Muscle layer of duodenum (tissue), 2 donors: ENCODE measurements around the gene OR10G2.
"Not testable (repeated sequence)": the region's sequence is repeated elsewhere in the genome, so short reads cannot be mapped to it uniquely, and the experiment has no call there.

Experiments
- H3K27ac ChIP-seq: one replicate; pipeline ENCODE4 v1.7.0; 2013; ENCODE audit warnings: mild to moderate bottlenecking, low read length
- H3K27me3 ChIP-seq: one replicate; pipeline ENCODE4 v1.7.0; 2013; ENCODE audit warnings: low read depth, mild to moderate bottlenecking, control low read depth, low read length
- H3K36me3 ChIP-seq, 2 donors: one replicate each; pipeline ENCODE4 v1.7.0; 2013; ENCODE audit warnings: low read length in 2 of 2, control low read depth in 1 of 2, mild to moderate bottlenecking in 1 of 2; ENCODE audit not compliant: insufficient read depth in 2 of 2, control insufficient read depth in 1 of 2
- H3K4me1 ChIP-seq, 2 donors: one replicate each; pipeline ENCODE4 v1.7.0; 2013; ENCODE audit warnings: low read length in 2 of 2, mild to moderate bottlenecking in 2 of 2, control low read depth in 1 of 2, moderate library complexity in 1 of 2; ENCODE audit not compliant: insufficient read depth in 2 of 2, control insufficient read depth in 1 of 2
- H3K4me3 ChIP-seq, 2 donors: one replicate each; pipeline ENCODE4 v1.7.0; 2013; ENCODE audit warnings: low read length in 2 of 2, low read depth in 1 of 2, mild to moderate bottlenecking in 1 of 2
- H3K9me3 ChIP-seq, 2 donors: one replicate each; pipeline ENCODE4 v1.7.0; 2013; ENCODE audit warnings: low read length in 2 of 2, control low read depth in 1 of 2, mild to moderate bottlenecking in 1 of 2; ENCODE audit not compliant: control insufficient read depth in 1 of 2
- donor health status: healthy.

Gene OR10G2

DNA sequence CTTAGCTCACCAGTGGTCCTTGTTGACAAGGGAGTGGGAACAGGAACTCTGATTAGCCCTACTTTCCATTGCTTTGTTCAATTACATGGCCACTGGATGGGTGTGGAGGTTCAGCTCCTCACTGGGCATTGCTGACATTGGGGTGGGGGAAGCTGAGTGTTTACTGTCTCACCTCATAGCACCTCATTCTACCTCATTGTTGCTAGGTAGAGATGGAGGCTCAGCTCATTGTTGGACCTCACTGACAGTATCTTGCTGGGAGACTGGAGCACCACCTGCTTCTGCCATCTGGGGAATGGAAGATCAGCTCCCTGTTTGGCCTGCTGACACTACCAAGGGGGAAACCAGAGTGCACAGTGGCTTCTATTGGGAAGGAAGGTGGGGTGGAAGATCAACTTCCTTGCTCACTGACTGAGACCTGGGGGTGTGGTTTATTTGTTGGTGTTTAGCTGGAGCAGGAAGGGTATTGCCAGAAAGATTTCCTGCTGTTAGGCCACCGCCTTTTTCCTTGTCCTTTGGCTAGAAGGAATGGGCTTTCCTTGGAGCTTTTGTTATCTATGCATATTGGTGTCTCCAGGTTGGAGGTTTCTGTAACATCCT is 17.6 kb upstream of the OR10G2 start:
- Histone ChIP-seq H3K27me3 (no peaks in the 10 kb centered on the region), H3K36me3 (no peaks in the 10 kb centered on the region), H3K9me3 (no peaks in the 10 kb centered on the region), H3K4me3 (no peak overlapping the region), H3K27ac (no peak overlapping the region), H3K4me1 (no peaks in the 10 kb centered on the region)

DNA sequence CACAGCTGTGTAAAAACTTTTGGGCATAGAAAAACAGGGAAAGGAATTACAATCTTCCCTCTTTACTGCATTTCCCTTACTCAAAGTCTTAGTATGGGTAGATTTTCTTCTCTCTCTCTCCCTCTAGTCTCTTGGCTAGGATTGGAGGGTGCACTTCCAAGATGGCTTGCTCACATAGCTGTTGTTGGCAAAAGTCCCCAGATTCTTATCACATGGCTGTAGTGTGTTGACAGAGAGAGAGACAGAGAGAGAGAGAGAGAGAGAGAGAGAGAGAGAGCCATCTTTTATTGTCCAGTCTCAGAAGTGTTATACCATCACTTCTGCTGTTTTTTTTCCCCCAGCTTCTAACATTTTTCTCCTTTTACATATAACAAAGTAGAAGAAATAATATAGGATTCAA is 12.6 kb upstream of the OR10G2 start:
- H3K27me3 ChIP-seq = no peaks in the 10 kb centered on the region
- no peaks in the 10 kb centered on the region for H3K4me1 ChIP-seq
- H3K36me3 ChIP-seq = no peaks in the 10 kb centered on the region
- no peak overlapping the region for H3K4me3 ChIP-seq
- no peak overlapping the region for H3K27ac ChIP-seq
- H3K9me3 ChIP-seq = no peaks in the 10 kb centered on the region

DNA sequence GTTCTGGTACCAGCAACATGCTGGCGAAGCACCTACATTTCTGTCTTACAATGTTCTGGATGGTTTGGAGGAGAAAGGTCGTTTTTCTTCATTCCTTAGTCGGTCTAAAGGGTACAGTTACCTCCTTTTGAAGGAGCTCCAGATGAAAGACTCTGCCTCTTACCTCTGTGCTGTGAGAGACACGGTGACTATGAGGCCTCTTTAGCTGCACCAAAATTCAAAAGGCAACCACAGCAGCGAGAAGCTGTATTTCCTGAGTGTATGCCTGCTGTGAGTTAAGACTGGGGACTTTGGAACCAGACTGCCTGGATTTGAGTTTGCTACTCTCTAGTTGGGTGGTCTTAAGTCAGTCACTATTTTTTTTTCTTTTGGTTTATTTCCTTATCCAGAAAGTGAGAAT is 8.7 kb upstream of the OR10G2 start:
- no peaks in the 10 kb centered on the region for H3K4me1 ChIP-seq
- H3K27me3 ChIP-seq = no peaks in the 10 kb centered on the region
- no peaks in the 10 kb centered on the region for H3K36me3 ChIP-seq
- H3K4me3 ChIP-seq = no peak overlapping the region
- H3K27ac ChIP-seq = no peak overlapping the region
- no peaks in the 10 kb centered on the region for H3K9me3 ChIP-seq

DNA sequence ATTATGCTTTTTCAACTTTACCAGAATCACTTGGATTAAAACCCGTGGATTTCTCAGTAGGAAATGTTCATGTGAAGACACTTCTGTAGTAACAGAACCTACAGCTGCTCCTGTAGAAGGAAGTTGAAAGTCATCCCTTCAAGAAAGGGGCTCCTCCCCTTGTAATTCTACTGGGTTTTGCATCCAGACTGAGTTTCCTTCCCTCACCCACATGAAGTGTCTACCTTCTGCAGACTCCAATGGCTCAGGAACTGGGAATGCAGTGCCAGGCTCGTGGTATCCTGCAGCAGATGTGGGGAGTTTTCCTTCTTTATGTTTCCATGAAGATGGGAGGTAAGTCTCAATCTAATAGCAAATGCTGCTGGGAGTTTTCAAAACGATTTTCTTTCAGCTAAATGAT is 7.9 kb upstream of the OR10G2 start:
- Histone ChIP-seq H3K4me1 (no peaks in the 10 kb centered on the region), H3K36me3 (no peaks in the 10 kb centered on the region), H3K4me3 (no peak overlapping the region), H3K27ac (no peak overlapping the region), H3K27me3 (no peaks in the 10 kb centered on the region), H3K9me3 (no peaks in the 10 kb centered on the region)

DNA sequence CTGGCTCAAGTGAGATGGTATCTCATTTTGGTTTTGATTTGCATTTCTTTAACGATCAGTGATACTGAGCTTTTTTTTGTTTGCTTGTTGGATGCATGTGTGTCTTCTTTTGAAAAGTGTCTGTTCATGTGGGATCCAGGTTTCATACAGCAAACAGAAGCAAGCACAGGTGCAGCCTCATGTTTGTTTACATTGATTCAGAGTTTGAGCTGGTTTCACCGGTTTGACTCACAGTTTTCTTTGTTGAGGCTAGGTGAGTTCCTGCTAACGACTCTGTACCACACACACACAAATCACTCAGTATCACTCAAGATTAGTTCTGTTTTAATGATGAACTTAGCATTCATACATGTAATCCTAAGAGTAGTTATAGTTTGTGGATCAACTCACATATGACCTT is 3.7 kb downstream of the OR10G2 start:
- Histone ChIP-seq H3K27ac (no peak overlapping the region), H3K36me3 (no peaks in the 10 kb centered on the region), H3K4me1 (no peaks in the 10 kb centered on the region), H3K9me3 (no peaks in the 10 kb centered on the region), H3K27me3 (no peaks in the 10 kb centered on the region), H3K4me3 (no peak overlapping the region)

DNA sequence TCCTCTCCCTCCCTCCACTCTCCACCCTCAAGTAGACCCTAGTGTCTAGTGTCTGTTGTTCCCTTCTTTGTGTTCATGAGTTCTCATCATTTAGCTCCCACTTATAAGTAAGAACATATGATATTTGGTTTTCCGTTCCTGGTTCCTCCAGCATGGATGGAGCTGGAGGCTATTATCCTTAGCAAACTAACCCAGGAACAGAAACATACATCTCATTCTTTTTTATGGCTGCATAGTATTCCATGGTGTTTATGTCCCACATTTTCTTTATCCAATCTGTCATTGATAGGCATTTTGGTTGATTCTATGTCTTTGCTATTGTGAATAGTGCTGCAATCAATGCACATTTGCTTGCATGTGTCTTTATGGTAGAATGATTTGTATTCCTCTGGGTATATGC is 4.2 kb downstream of the OR10G2 start:
- not testable (repeated sequence) for H3K4me1 ChIP-seq, H3K9me3 ChIP-seq, H3K36me3 ChIP-seq, H3K4me3 ChIP-seq, H3K27ac ChIP-seq, H3K27me3 ChIP-seq

DNA sequence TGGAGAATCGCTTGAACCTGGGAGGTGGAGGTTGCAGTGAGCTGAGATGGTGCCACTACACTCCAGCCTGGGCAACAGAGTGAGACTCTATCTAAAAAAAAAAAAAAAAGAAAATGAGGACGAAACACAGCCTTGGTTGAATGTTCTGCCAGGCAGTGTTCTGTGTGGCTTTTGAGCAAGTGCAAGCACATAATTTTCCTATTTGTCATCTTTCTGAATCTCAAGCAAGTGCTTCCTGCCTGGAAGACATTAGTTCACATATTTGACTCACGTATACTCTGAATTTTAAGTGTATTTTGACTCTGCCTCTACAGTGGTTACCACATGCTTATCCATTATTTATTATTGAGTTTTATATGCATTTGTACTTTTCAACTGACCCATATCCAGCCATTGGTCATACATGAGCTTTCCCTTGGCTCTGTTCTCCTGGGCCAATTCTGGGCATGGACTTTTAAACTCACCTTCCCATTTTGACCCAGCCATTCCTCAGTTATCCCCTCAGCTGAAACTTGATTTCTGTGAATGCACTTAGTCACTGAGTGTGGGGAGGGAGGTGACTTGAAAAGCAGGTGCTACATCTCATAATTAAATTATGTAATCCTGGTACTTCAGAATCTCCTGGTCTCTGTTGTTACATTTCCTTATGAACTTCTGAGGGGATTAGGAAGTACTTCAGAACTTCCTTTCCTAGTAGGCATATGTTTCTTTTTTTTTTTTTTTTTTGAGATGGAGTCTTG is 8.1 kb downstream of the OR10G2 start:
- H3K27me3 ChIP-seq = no peaks in the 10 kb centered on the region
- H3K4me3 ChIP-seq = no peak overlapping the region
- no peaks in the 10 kb centered on the region for H3K36me3 ChIP-seq
- H3K27ac ChIP-seq = no peak overlapping the region
- H3K4me1 ChIP-seq = no peaks in the 10 kb centered on the region
- no peaks in the 10 kb centered on the region for H3K9me3 ChIP-seq

DNA sequence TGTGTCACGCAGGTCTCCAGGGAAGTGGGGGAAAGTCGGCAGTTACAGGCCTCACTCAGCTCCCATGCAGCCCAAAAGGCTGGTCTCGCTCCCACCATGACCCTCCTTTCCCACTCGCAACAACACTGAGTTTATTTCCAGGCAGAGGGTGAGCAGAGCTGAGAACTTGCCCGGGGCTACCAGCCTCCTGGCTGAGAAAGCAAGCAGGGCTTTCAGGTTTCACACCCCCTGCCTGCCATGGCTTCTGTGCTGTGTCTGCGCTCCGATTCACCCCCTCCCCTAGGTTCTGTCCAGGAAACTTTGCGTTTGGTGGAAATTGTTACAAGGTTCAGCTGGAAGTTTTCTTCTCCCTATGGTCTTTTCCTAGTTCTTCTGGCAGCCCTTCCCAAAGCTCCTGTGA is 17.1 kb downstream of the OR10G2 start:
- no peak overlapping the region for H3K4me3 ChIP-seq
- H3K27me3 ChIP-seq = no peaks in the 10 kb centered on the region
- H3K9me3 ChIP-seq = no peaks in the 10 kb centered on the region
- H3K27ac ChIP-seq = no peak overlapping the region
- no peaks in the 10 kb centered on the region for H3K4me1 ChIP-seq
- no peaks in the 10 kb centered on the region for H3K36me3 ChIP-seq

DNA sequence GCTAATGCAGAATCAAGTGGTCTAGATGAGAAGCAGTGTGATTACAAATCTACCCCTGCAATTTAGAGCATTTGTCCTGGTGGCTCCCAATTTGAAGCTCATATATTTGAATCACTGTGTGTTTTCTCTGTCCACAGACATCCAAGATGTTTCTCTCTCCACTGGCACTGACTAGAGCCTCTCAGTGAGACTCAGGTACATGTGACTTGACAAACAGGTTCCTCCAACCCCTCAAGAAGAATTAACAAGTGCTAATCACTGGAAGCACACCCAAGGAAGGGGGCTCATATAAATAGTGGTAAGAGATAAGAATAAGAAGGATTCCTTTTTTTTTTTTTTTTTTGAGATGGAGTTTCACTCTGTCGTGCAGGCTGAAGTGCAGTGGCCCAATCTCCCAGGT is 20.5 kb downstream of the OR10G2 start:
- Histone ChIP-seq H3K27me3 (no peaks in the 10 kb centered on the region), H3K4me1 (no peaks in the 10 kb centered on the region), H3K36me3 (no peaks in the 10 kb centered on the region), H3K4me3 (no peak overlapping the region), H3K27ac (no peak overlapping the region), H3K9me3 (no peaks in the 10 kb centered on the region)

DNA sequence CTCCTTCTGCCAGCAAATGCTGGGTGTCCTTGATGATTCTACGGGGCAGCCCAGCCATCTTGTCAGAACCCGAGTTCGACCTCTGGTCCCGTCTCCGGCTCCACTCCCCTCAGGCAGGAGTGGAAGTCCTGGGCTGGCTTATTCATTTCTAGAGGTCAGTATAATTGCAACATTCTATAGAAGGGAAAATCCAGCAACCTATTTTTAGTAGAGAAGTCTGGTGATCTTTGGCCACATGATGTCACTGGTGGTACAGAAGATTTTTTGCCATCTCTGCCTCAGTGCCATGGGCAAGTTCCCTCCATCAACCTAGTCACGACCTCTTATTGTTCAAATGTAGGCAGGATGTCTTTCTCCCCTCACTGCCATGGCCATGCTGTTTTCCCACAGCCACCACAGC is 22.4 kb downstream of the OR10G2 start:
- H3K9me3 ChIP-seq = no peaks in the 10 kb centered on the region
- H3K4me1 ChIP-seq = no peaks in the 10 kb centered on the region
- no peak overlapping the region for H3K4me3 ChIP-seq
- no peak overlapping the region for H3K27ac ChIP-seq
- no peaks in the 10 kb centered on the region for H3K27me3 ChIP-seq
- H3K36me3 ChIP-seq = no peaks in the 10 kb centered on the region

DNA sequence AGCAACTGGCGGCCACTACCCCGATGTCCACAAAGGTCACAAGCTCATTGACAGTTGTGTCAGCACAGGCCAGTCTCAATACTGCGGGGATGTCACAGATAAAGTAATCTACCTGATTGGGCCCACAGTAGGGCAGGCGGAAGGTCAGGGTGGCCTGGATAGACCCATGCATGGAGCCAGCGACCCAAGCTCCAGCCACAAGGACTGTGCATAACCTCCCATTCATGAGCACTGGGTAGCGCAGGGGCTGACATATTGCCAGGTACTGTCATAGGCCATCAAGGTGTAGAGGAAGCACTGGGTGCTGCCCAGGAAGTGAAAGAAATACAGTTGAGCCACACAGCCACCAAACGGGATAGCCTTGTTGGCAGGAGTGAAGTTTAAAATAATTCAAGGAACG is 32.6 kb downstream of the OR10G2 start:
- H3K27ac ChIP-seq, H3K36me3 ChIP-seq, H3K27me3 ChIP-seq, H3K4me3 ChIP-seq, H3K9me3 ChIP-seq, H3K4me1 ChIP-seq: not testable (repeated sequence)

DNA sequence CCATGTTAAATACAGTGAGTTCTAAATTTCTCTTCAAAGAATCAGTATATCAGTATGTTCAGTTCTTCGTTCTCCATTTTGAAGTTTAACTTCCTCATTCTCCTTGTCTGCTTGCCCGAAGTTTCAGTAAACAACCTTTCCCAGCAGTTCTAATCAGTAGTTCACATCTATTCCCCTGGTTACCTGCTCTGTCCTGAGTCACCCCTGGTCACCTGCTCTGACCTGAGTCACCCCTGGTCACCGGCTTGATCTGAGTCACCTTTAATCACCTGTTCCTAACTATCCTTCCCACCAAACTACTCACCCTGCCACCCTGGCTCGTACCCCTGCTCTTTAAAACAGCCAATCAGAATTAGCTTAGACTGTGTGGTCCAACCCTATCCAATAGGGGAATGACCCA is 45.4 kb downstream of the OR10G2 start:
- no peaks in the 10 kb centered on the region for H3K4me1 ChIP-seq
- H3K36me3 ChIP-seq = no peaks in the 10 kb centered on the region
- no peak overlapping the region for H3K4me3 ChIP-seq
- H3K27ac ChIP-seq = no peak overlapping the region
- H3K27me3 ChIP-seq = no peaks in the 10 kb centered on the region
- H3K9me3 ChIP-seq = peaks cover 4 to 9% of the 10 kb centered on the region in 2 donors
